Dendritic cell treated with granulocyte-macrophage colony-stimulating factor and Interleukin-4, amounts not matched to agents 40 ng/mL and 50 ng/mL, for 4 days (primary cell): ENCODE data around the gene ECEL1.
"Not testable (repeated sequence)": the region's sequence is repeated elsewhere in the genome, so short reads cannot be mapped to it uniquely, and the experiment has no call there.

Experiments used
- H3K27ac Mint-ChIP-seq: one replicate; pipeline ENCODE4 v1.8.0; 2022; ENCODE audit warnings: mild to moderate bottlenecking, mixed read lengths
- H3K27me3 Mint-ChIP-seq: one replicate; pipeline ENCODE4 v1.8.0; 2022; ENCODE audit warnings: mild to moderate bottlenecking, mixed read lengths
- H3K36me3 Mint-ChIP-seq: one replicate; pipeline ENCODE4 v1.8.0; 2022; ENCODE audit warnings: low read depth, mixed read lengths
- H3K4me1 Mint-ChIP-seq: one replicate; pipeline ENCODE4 v1.8.0; 2022; ENCODE audit warnings: low read depth, mixed read lengths
- H3K4me3 Mint-ChIP-seq: one replicate; pipeline ENCODE4 v1.8.0; 2022; ENCODE audit warnings: mild to moderate bottlenecking, moderate library complexity, mixed read lengths
- H3K9me3 Mint-ChIP-seq: one replicate; pipeline ENCODE4 v1.8.0; 2022; ENCODE audit warnings: mixed read lengths
- intact Hi-C: fragments of 100-400 bp; cut with micrococcal nuclease; formaldehyde crosslinking; loops from one replicate; pipeline ENCODE4 v1.15.0; 2022

Gene ECEL1

DNA sequence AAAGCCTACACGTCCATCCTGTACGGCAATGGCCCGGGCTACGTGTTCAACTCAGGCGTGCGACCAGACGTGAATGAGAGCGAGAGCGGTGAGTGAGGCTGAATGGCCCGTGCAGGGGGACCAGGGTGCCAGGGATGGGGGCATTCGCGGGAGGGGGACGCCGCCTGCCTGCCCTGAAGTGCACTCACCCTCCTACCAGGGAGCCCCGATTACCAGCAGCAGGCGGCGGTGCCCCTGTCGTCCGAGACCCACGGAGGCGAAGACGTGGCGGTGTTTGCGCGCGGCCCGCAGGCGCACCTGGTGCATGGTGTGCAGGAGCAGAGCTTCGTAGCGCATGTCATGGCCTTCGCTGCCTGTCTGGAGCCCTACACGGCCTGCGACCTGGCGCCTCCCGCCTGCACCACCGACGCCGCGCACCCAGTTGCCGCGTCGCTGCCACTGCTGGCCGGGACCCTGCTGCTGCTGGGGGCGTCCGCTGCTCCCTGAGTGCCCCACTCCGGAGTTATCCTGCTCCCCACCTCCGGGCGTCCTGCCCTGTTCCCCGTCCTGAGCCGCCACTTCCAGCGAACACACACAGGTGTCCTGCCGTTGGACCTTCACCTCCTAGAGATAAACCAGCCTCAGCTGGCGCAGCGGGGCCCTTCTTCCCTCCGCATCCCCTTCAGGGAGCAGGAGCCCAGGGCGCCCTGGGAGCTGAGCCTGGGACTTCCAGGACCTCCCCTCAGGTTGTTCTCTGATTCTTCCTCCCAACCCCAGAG, 28.8 kb downstream of the ECEL1 start:
- no peaks in the 10 kb centered on the region for H3K36me3 Mint-ChIP-seq
- H3K27ac Mint-ChIP-seq: no peak overlapping the region
- no peaks in the 10 kb centered on the region for H3K4me1 Mint-ChIP-seq
- H3K27me3 Mint-ChIP-seq: peaks cover 38% of the 10 kb centered on the region
- no peaks in the 10 kb centered on the region for H3K9me3 Mint-ChIP-seq
- H3K4me3 Mint-ChIP-seq: no peak overlapping the region
- intact Hi-C loops: no loop called here

DNA sequence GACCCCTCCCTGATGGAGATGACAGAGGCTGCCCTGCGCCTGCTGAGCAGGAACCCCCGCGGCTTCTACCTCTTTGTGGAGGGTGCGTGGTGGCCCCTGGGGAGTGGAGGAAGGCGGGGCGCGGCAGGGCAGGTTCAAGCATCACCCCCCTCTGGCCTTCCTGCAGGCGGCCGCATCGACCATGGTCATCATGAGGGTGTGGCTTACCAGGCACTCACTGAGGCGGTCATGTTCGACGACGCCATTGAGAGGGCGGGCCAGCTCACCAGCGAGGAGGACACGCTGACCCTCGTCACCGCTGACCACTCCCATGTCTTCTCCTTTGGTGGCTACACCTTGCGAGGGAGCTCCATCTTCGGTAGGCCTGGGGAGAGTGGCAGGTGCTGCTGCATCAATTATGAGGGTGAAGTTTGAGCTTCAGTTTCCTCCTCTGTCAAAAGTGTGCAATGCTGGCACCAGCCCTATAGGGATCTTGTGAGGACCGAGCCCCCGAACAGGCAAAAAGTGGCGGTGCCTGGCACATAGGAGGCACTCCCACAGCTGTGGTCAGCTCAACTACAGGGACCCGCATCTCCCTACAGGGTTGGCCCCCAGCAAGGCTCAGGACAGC, 29.5 kb downstream of the ECEL1 start:
- Mint-ChIP-seq H3K27ac (no peak overlapping the region), H3K4me1 (no peaks in the 10 kb centered on the region)

GRCh38 chr2:232457121-232458011, 30.3 kb downstream of the ECEL1 start:
- Mint-ChIP-seq H3K27me3 (peaks cover 37% of the 10 kb centered on the region), H3K4me3 (no peak overlapping the region), H3K36me3 (no peaks in the 10 kb centered on the region), H3K4me1 (no peaks in the 10 kb centered on the region), H3K9me3 (no peaks in the 10 kb centered on the region), H3K27ac (no peak overlapping the region)
- intact Hi-C loops: no loop called here

More for the DNA sequence above, 29.5 kb downstream of the ECEL1 start:
- Mint-ChIP-seq H3K36me3 (no peaks in the 10 kb centered on the region), H3K27me3 (peaks cover 35% of the 10 kb centered on the region), H3K9me3 (no peaks in the 10 kb centered on the region), H3K4me3 (no peak overlapping the region)
- intact Hi-C loops: no loop called here

- Mint-ChIP-seq H3K36me3 (no peaks in the 10 kb centered on the region), H3K27ac (no peak overlapping the region), H3K27me3 (peaks cover 32% of the 10 kb centered on the region), H3K9me3 (no peaks in the 10 kb centered on the region), H3K4me1 (no peaks in the 10 kb centered on the region), H3K4me3 (no peak overlapping the region)
- intact Hi-C loops: no loop called here
These were observed 31.1 kb downstream of the ECEL1 start for GRCh38 chr2:232456296-232457120.

- H3K4me1 Mint-ChIP-seq: no peaks in the 10 kb centered on the region
- no peaks in the 10 kb centered on the region for H3K9me3 Mint-ChIP-seq
- no peaks in the 10 kb centered on the region for H3K36me3 Mint-ChIP-seq
- no peak within 1 kb of the TSS for H3K27ac Mint-ChIP-seq
- H3K27me3 Mint-ChIP-seq: peaks cover 29% of the 10 kb centered on the region
- intact Hi-C loops: no loop called here
- no peak within 1 kb of the TSS for H3K4me3 Mint-ChIP-seq
These were observed 32.0 kb downstream of the ECEL1 start, which contains the start of gene ALPI for GRCh38 chr2:232455426-232456255. Gene ALPI, plus strand, starts transcription at chr2:232456153. Its CDS starts 47 bp downstream, at chr2:232456200.

GRCh38 chr2:232454630-232455029, 33.0 kb downstream of the ECEL1 start:
- Mint-ChIP-seq H3K4me3 (no peak overlapping the region), H3K9me3 (no peaks in the 10 kb centered on the region), H3K36me3 (no peaks in the 10 kb centered on the region), H3K4me1 (no peaks in the 10 kb centered on the region), H3K27me3 (peaks cover 25% of the 10 kb centered on the region), H3K27ac (no peak overlapping the region)
- intact Hi-C loops: no loop called here

- H3K36me3 Mint-ChIP-seq, H3K9me3 Mint-ChIP-seq, H3K4me1 Mint-ChIP-seq, H3K4me3 Mint-ChIP-seq, H3K27ac Mint-ChIP-seq, intact Hi-C loops, H3K27me3 Mint-ChIP-seq: not testable (repeated sequence)
These were observed 36.0 kb downstream of the ECEL1 start for GRCh38 chr2:232451645-232452044.

DNA sequence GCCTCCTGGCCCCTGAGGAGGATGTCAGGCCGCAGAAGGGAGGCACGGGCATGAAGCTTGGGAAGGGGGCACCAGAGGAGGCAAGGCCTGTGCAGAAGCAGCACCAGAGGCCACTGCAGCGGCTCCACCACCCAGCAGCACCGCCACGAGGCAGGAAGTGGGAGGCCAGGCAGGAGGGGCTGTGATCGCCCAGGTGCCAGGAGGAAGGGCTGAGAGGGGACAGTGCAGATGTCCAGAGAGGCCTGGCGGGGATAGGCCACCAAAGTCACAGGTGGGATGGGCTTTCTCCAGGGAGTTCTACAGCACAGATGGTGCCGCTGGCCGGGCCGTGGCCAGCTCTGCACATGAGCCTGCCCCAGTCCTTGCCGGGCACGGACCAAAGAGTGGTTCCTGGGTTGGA, 37.7 kb downstream of the ECEL1 start:
- no peak overlapping the region for H3K4me3 Mint-ChIP-seq
- intact Hi-C loops: loop anchor here (5.0 kb wide), 1 partner anchor 72 kb away; the partner anchor contains the start of gene PRSS56
- no peaks in the 10 kb centered on the region for H3K4me1 Mint-ChIP-seq
- H3K27ac Mint-ChIP-seq: no peak overlapping the region
- H3K27me3 Mint-ChIP-seq: peaks cover 9% of the 10 kb centered on the region
- no peaks in the 10 kb centered on the region for H3K9me3 Mint-ChIP-seq
- H3K36me3 Mint-ChIP-seq: no peaks in the 10 kb centered on the region

DNA sequence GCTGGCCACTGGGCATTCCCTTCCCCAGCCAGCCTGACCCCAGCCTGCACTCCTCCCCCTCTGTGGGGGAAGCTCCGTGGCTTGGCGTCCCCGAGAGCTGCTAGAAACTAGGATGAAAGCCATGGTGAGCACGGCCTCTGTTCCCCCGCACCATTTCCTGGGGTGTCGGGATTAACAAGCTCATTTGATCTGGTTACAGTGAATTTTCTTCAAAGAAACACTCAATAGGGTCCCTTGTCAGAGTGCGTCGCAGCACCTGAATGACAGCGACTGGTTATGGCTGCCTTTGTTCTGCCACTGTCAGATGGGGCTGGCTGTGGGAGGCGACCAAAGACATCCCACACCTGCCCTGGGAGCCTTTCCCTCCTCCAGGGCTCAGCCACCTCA, 39.3 kb downstream of the ECEL1 start:
- no peak overlapping the region for H3K4me3 Mint-ChIP-seq
- H3K9me3 Mint-ChIP-seq: no peaks in the 10 kb centered on the region
- H3K36me3 Mint-ChIP-seq: no peaks in the 10 kb centered on the region
- H3K4me1 Mint-ChIP-seq: peaks cover 5% of the 10 kb centered on the region
- intact Hi-C loops: loop anchor here (5.0 kb wide), 1 partner anchor 74 kb away; the partner anchor contains the start of gene PRSS56
- peaks cover 11% of the 10 kb centered on the region for H3K27me3 Mint-ChIP-seq
- no peak overlapping the region for H3K27ac Mint-ChIP-seq

GRCh38 chr2:232447638-232448303, 39.9 kb downstream of the ECEL1 start:
- no peak overlapping the region for H3K27ac Mint-ChIP-seq
- no peaks in the 10 kb centered on the region for H3K36me3 Mint-ChIP-seq
- H3K9me3 Mint-ChIP-seq: no peaks in the 10 kb centered on the region
- peaks cover 11% of the 10 kb centered on the region for H3K27me3 Mint-ChIP-seq
- no peak overlapping the region for H3K4me3 Mint-ChIP-seq
- H3K4me1 Mint-ChIP-seq: peaks cover 5% of the 10 kb centered on the region
- intact Hi-C loops: loop anchor here (5.0 kb wide), 1 partner anchor 75 kb away; the partner anchor contains the start of gene PRSS56

DNA sequence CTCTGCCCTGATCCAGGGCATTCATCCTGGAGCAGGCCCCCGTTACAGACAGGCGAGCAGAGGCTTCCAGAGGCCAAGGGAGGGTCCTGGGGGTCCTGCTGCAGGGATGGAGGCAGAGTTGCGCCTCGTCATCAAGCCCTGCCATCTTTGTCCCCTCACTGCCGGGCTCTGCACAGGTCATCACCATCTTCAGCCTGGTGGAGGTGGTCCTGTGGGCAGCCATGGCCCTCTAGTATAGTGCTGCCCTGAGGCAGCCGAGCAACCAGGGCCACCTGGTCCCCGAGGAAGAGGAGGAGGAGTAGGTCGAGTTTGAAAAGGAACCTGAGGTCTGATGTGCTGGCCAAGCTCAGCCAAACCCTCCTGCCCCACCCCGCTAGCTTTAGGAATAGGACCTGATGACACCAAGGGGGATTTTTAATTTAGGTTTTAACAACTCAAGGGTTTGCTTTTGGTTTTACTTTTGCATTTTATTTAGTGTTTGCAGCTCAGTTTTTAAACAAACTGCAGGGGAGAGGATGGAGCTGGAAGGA, 40.5 kb downstream of the ECEL1 start:
- H3K36me3 Mint-ChIP-seq: no peaks in the 10 kb centered on the region
- H3K9me3 Mint-ChIP-seq: no peaks in the 10 kb centered on the region
- peaks cover 9% of the 10 kb centered on the region for H3K27me3 Mint-ChIP-seq
- intact Hi-C loops: loop anchor here (5.0 kb wide), 1 partner anchor 75 kb away; the partner anchor contains the start of gene PRSS56
- H3K27ac Mint-ChIP-seq: no peak overlapping the region
- H3K4me1 Mint-ChIP-seq: peaks cover 5% of the 10 kb centered on the region
- H3K4me3 Mint-ChIP-seq: no peak overlapping the region

GRCh38 chr2:232446266-232446777, 41.3 kb downstream of the ECEL1 start:
- peaks cover 14% of the 10 kb centered on the region for H3K27me3 Mint-ChIP-seq
- H3K4me1 Mint-ChIP-seq, H3K36me3 Mint-ChIP-seq, H3K4me3 Mint-ChIP-seq, H3K9me3 Mint-ChIP-seq, H3K27ac Mint-ChIP-seq: not testable (repeated sequence)
- intact Hi-C loops: loop anchor here (5.0 kb wide), 1 partner anchor 76 kb away; the partner anchor contains the start of gene PRSS56
